GM23338 (cell line): ENCODE results near the gene FKBP2. TPM values are rescaled to one million over a fixed set of nuclear protein-coding genes. Genes with fewer than 3 reads are reported as not detected.

Source experiments
- ATAC-seq: fragments of 200-7000 bp; cut with Tn5 transposase; 3 replicates; pipeline ENCODE4 v1.9.1; 2020
- DNase-seq: peaks from one replicate; pipeline ENCODE4 v3.0.0-alpha.2; 2015; ENCODE audit warnings: low spot score
- H2AFZ ChIP-seq: fragments of 200-600 bp; sonication (generic); 2 replicates; pipeline ENCODE4 v1.8.0; 2016; ENCODE audit warnings: antibody characterized with exemption, mild to moderate bottlenecking, moderate library complexity
- H3F3A ChIP-seq: fragments of 200-600 bp; sonication (generic); replicated peaks from 2 replicates; pipeline ENCODE4 v1.8.0; 2017; ENCODE audit warnings: antibody characterized with exemption, mixed run types, low read depth
- H3K27ac ChIP-seq: fragments of 200-600 bp; sonication (generic); 2 replicates; pipeline ENCODE4 v1.6.1; 2016; ENCODE audit warnings: low read depth
- H3K27me3 ChIP-seq: fragments of 200-600 bp; sonication (generic); 2 replicates; pipeline ENCODE4 v1.8.0; 2016; ENCODE audit warnings: mild to moderate bottlenecking, mixed run types, moderate library complexity; ENCODE audit not compliant: insufficient read depth
- H3K36me3 ChIP-seq: fragments of 200-600 bp; sonication (generic); 2 replicates; pipeline ENCODE4 v1.8.0; 2016; ENCODE audit warnings: mild to moderate bottlenecking; ENCODE audit not compliant: insufficient read depth
- H3K4me1 ChIP-seq: fragments of 200-600 bp; sonication (generic); 2 replicates; pipeline ENCODE4 v1.8.0; 2016; ENCODE audit warnings: mild to moderate bottlenecking, moderate library complexity; ENCODE audit not compliant: insufficient read depth
- H3K4me2 ChIP-seq: fragments of 200-600 bp; sonication (generic); 2 replicates; pipeline ENCODE4 v1.7.1; 2017; ENCODE audit warnings: mixed run types
- H3K4me3 ChIP-seq: fragments of 200-600 bp; sonication (generic); 2 replicates; pipeline ENCODE4 v1.6.1; 2016; ENCODE audit warnings: mixed run types
- H3K79me2 ChIP-seq: fragments of 200-600 bp; sonication (generic); replicated peaks from 2 replicates; pipeline ENCODE4 v1.8.0; 2017; ENCODE audit warnings: mild to moderate bottlenecking; ENCODE audit not compliant: insufficient read depth
- H3K9me2 ChIP-seq: fragments of 200-600 bp; sonication (generic); 2 replicates; pipeline ENCODE4 v1.8.0; 2017; ENCODE audit not compliant: insufficient read depth
- H4K20me1 ChIP-seq: fragments of 200-600 bp; sonication (generic); replicated peaks from 2 replicates; pipeline ENCODE4 v1.8.0; 2017; ENCODE audit warnings: mild to moderate bottlenecking; ENCODE audit not compliant: insufficient read depth
- H3K27ac Mint-ChIP-seq: 2 replicates; pipeline ENCODE4 v1.8.0; 2020; ENCODE audit warnings: inconsistent platforms, mild to moderate bottlenecking, moderate library complexity, mixed read lengths
- H3K27me3 Mint-ChIP-seq: 3 replicates; pipeline ENCODE4 v1.8.0; 2022; ENCODE audit warnings: low read depth, mild to moderate bottlenecking, moderate library complexity, mixed read lengths, inconsistent platforms; ENCODE audit not compliant: insufficient read depth, poor library complexity
- H3K36me3 Mint-ChIP-seq: 3 replicates; pipeline ENCODE4 v1.8.0; 2021; ENCODE audit warnings: low read depth, mild to moderate bottlenecking, inconsistent platforms, moderate library complexity, mixed read lengths
- H3K4me1 Mint-ChIP-seq: 3 replicates; pipeline ENCODE4 v1.8.0; 2020; ENCODE audit warnings: mild to moderate bottlenecking, inconsistent platforms, mixed read lengths
- H3K4me3 Mint-ChIP-seq: 3 replicates; pipeline ENCODE4 v1.8.0; 2021; ENCODE audit warnings: moderate library complexity, mild to moderate bottlenecking, inconsistent platforms, mixed read lengths
- H3K9me3 Mint-ChIP-seq: 3 replicates; pipeline ENCODE4 v1.8.0; 2020; ENCODE audit warnings: moderate library complexity, mild to moderate bottlenecking, inconsistent platforms, mixed read lengths
- CREB1 ChIP-seq: fragments of 250-450 bp; sonication (Bioruptor Pico); IDR thresholded peaks from 2 replicates; pipeline ENCODE4 v1.5.0; 2020; ENCODE audit warnings: low read depth, mild to moderate bottlenecking, moderate library complexity
- EZH2 ChIP-seq: fragments of 200-600 bp; sonication (generic); IDR thresholded peaks from one replicate; pipeline ENCODE4 v1.8.0; 2017; ENCODE audit warnings: antibody characterized with exemption, mild to moderate bottlenecking, low read depth; ENCODE audit not compliant: unreplicated experiment
- EZH2phosphoT487 ChIP-seq: fragments of 200-600 bp; sonication (generic); IDR thresholded peaks from one replicate; pipeline ENCODE4 v1.8.1; 2018; ENCODE audit warnings: antibody characterized with exemption; ENCODE audit not compliant: unreplicated experiment
- ZNF114 ChIP-seq: fragments of 250-450 bp; sonication (Bioruptor Pico); IDR thresholded peaks from 2 replicates; pipeline ENCODE4 v1.5.0; 2020; ENCODE audit warnings: mild to moderate bottlenecking, moderate library complexity
- ZNF331 ChIP-seq: fragments of 250-450 bp; sonication (Bioruptor Pico); IDR thresholded peaks from 2 replicates; pipeline ENCODE4 v1.5.0; 2020; ENCODE audit warnings: low read depth, mild to moderate bottlenecking, moderate library complexity
- polyA plus RNA-seq: library from polyadenylated mRNA; unstranded; fragments of >200 nt; fragmentation: Nextera tagmentation; extraction: Ambion mirVana; gene quantifications from 2 replicates; pipeline ENCODE4 v1.2.1, GENCODE V29; 2016
- total RNA-seq: library from RNA; depleted of rRNA; stranded (reverse); fragments of >200 nt; shearing (Covaris generic); gene quantifications from 2 replicates; pipeline ENCODE4 v1.2.3, GENCODE V29; 2014
- TF ChIP-seq, protein P1 (sequence below): IDR thresholded peaks from one replicate; pipeline ENCODE4 v1.6.1; 2018; ENCODE audit warnings: antibody characterized with exemption; ENCODE audit not compliant: unreplicated experiment
- TF ChIP-seq, protein P2 (sequence below), 2 experiments: fragments of 200-600 bp in 1 of 2; sonication (generic) in 1 of 2; conservative IDR thresholded peaks; 2 replicates each; pipeline versions ENCODE4 v1.5.1 to v1.6.1; 2016 to 2017; ENCODE audit warnings: antibody characterized with exemption in 2 of 2, low read depth in 2 of 2, mild to moderate bottlenecking in 2 of 2, moderate library complexity in 1 of 2
- TF ChIP-seq, protein P3 (sequence below): fragments of 250-450 bp; sonication (Bioruptor Pico); IDR thresholded peaks from 2 replicates; pipeline ENCODE4 v1.5.0; 2020; ENCODE audit warnings: mild to moderate bottlenecking, moderate library complexity

Gene FKBP2
- total and polyA plus RNA-seq, 2 experiments from 2014 or later: 31.4 to 201 TPM

DNA sequence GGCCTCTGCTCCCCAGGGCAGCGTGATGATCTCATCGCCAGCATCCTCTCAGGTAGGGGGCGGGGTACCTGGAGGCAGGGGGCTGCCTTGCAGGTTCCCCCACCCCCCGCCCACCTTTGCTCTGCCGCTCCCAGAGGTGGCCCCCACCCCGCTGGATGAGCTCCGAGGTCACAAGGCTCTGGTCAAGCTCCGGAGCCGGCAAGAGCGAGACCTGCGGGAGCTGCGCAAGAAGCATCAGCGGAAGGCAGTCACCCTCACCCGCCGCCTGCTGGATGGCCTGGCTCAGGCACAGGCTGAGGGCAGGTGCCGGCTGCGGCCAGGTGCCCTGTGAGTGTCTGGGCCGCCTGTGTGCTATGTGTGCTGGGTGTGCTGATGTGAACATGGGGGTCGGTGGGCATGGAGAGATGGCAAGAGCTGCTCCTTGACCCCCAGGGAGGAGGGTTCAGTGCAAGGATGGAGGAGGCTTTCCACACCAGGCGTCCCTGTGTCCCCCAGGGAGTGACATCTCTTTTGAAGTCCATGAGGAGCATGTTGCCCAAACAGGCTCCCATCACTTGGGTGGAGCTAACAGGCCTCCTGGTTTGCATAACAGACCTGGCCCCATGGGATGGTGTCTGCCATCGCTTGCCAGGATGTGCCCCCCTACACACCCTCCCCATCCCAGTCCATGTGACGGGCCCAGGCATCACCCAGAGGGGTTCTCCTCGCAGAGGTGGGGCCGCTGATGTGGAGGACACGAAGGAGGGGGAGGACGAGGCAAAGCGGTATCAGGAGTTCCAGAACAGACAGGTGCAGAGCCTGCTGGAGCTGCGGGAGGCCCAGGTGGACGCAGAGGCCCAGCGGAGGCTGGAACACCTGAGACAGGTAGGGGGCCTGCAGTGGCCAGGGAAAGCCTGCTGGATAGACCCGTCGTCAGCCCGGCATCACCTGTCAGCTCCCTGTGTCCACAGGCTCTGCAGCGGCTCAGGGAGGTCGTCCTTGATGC, 24.6 kb downstream of the FKBP2 start:
- H3K36me3 ChIP-seq: no peaks in the 10 kb centered on the region; the same call in none of the 2 replicates
- Mint-ChIP-seq H3K4me1 (peaks cover 19% of the 10 kb centered on the region), H3K27me3 (peaks cover 16% of the 10 kb centered on the region), H3K36me3 (peaks cover 59% of the 10 kb centered on the region), H3K9me3 (peaks cover 3% of the 10 kb centered on the region; the same call in 2 of the 3 replicates), H3K27ac (no peak overlapping the region), H3K4me3 (no peak overlapping the region)
- no peak for ATAC-seq
- TF ChIP-seq, protein P1, sequence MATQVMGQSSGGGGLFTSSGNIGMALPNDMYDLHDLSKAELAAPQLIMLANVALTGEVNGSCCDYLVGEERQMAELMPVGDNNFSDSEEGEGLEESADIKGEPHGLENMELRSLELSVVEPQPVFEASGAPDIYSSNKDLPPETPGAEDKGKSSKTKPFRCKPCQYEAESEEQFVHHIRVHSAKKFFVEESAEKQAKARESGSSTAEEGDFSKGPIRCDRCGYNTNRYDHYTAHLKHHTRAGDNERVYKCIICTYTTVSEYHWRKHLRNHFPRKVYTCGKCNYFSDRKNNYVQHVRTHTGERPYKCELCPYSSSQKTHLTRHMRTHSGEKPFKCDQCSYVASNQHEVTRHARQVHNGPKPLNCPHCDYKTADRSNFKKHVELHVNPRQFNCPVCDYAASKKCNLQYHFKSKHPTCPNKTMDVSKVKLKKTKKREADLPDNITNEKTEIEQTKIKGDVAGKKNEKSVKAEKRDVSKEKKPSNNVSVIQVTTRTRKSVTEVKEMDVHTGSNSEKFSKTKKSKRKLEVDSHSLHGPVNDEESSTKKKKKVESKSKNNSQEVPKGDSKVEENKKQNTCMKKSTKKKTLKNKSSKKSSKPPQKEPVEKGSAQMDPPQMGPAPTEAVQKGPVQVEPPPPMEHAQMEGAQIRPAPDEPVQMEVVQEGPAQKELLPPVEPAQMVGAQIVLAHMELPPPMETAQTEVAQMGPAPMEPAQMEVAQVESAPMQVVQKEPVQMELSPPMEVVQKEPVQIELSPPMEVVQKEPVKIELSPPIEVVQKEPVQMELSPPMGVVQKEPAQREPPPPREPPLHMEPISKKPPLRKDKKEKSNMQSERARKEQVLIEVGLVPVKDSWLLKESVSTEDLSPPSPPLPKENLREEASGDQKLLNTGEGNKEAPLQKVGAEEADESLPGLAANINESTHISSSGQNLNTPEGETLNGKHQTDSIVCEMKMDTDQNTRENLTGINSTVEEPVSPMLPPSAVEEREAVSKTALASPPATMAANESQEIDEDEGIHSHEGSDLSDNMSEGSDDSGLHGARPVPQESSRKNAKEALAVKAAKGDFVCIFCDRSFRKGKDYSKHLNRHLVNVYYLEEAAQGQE: no peak
- no peak for TF ChIP-seq EZH2
- no peak for TF ChIP-seq ZNF331 (CRISPR knock-in tag)
- TF ChIP-seq EZH2phosphoT487: no peak
- TF ChIP-seq, protein P2, sequence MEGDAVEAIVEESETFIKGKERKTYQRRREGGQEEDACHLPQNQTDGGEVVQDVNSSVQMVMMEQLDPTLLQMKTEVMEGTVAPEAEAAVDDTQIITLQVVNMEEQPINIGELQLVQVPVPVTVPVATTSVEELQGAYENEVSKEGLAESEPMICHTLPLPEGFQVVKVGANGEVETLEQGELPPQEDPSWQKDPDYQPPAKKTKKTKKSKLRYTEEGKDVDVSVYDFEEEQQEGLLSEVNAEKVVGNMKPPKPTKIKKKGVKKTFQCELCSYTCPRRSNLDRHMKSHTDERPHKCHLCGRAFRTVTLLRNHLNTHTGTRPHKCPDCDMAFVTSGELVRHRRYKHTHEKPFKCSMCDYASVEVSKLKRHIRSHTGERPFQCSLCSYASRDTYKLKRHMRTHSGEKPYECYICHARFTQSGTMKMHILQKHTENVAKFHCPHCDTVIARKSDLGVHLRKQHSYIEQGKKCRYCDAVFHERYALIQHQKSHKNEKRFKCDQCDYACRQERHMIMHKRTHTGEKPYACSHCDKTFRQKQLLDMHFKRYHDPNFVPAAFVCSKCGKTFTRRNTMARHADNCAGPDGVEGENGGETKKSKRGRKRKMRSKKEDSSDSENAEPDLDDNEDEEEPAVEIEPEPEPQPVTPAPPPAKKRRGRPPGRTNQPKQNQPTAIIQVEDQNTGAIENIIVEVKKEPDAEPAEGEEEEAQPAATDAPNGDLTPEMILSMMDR (conservative IDR thresholded peaks at IDR 0.05; ENCODE audit: low read depth in 2 of 2): no peak
- TF ChIP-seq, protein P3, sequence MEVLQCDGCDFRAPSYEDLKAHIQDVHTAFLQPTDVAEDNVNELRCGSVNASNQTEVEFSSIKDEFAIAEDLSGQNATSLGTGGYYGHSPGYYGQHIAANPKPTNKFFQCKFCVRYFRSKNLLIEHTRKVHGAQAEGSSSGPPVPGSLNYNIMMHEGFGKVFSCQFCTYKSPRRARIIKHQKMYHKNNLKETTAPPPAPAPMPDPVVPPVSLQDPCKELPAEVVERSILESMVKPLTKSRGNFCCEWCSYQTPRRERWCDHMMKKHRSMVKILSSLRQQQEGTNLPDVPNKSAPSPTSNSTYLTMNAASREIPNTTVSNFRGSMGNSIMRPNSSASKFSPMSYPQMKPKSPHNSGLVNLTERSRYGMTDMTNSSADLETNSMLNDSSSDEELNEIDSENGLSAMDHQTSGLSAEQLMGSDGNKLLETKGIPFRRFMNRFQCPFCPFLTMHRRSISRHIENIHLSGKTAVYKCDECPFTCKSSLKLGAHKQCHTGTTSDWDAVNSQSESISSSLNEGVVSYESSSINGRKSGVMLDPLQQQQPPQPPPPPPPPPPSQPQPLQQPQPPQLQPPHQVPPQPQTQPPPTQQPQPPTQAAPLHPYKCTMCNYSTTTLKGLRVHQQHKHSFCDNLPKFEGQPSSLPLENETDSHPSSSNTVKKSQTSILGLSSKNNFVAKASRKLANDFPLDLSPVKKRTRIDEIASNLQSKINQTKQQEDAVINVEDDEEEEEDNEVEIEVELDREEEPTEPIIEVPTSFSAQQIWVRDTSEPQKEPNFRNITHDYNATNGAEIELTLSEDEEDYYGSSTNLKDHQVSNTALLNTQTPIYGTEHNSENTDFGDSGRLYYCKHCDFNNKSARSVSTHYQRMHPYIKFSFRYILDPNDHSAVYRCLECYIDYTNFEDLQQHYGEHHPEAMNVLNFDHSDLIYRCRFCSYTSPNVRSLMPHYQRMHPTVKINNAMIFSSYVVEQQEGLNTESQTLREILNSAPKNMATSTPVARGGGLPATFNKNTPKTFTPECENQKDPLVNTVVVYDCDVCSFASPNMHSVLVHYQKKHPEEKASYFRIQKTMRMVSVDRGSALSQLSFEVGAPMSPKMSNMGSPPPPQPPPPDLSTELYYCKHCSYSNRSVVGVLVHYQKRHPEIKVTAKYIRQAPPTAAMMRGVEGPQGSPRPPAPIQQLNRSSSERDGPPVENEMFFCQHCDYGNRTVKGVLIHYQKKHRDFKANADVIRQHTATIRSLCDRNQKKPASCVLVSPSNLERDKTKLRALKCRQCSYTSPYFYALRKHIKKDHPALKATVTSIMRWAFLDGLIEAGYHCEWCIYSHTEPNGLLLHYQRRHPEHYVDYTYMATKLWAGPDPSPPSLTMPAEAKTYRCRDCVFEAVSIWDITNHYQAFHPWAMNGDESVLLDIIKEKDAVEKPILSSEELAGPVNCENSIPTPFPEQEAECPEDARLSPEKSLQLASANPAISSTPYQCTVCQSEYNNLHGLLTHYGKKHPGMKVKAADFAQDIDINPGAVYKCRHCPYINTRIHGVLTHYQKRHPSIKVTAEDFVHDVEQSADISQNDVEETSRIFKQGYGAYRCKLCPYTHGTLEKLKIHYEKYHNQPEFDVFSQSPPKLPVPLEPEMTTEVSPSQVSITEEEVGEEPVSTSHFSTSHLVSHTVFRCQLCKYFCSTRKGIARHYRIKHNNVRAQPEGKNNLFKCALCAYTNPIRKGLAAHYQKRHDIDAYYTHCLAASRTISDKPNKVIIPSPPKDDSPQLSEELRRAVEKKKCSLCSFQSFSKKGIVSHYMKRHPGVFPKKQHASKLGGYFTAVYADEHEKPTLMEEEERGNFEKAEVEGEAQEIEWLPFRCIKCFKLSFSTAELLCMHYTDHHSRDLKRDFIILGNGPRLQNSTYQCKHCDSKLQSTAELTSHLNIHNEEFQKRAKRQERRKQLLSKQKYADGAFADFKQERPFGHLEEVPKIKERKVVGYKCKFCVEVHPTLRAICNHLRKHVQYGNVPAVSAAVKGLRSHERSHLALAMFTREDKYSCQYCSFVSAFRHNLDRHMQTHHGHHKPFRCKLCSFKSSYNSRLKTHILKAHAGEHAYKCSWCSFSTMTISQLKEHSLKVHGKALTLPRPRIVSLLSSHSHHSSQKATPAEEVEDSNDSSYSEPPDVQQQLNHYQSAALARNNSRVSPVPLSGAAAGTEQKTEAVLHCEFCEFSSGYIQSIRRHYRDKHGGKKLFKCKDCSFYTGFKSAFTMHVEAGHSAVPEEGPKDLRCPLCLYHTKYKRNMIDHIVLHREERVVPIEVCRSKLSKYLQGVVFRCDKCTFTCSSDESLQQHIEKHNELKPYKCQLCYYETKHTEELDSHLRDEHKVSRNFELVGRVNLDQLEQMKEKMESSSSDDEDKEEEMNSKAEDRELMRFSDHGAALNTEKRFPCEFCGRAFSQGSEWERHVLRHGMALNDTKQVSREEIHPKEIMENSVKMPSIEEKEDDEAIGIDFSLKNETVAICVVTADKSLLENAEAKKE (CRISPR knock-in tag): no peak
- no peak for TF ChIP-seq CREB1 (CRISPR knock-in tag)
- no peak for TF ChIP-seq ZNF114 (CRISPR knock-in tag)
- no peak overlapping the region for H3K27ac ChIP-seq
- no peak overlapping the region for H3K4me2 ChIP-seq
- no peaks in the 10 kb centered on the region for H4K20me1 ChIP-seq
- no peak overlapping the region for H3K4me3 ChIP-seq
- no peaks in the 10 kb centered on the region for H3K27me3 ChIP-seq
- 0 out of 2 replicates have a peak, but pooled peaks cover 8% of the 10 kb centered on the region for H3K4me1 ChIP-seq
- peaks cover 23% of the 10 kb centered on the region for H3F3A ChIP-seq
- no peak overlapping the region for H2AFZ ChIP-seq
- no peak for DNase-seq
- H3K79me2 ChIP-seq: no peaks in the 10 kb centered on the region
- no peaks in the 10 kb centered on the region for H3K9me2 ChIP-seq
